HCT116 (cell line): ENCODE measurements around the gene RTN1. TPM values are rescaled to one million over a fixed set of nuclear protein-coding genes. Genes with fewer than 3 reads are reported as not detected.

Experiments used
- ATAC-seq: fragments of 200-7000 bp; cut with Tn5 transposase; 2 replicates; pipeline ENCODE4 v1.9.1; 2020; ENCODE audit warnings: mild to moderate bottlenecking, moderate library complexity
- BruUV-seq: library from RNA; stranded (reverse); fragments of 400-500 nt; replicated peaks from 2 replicates; lab custom pipeline; 2021; lab: Mats Ljungman, UMichigan
- CTCF ChIA-PET: fragments of 300-600 bp; sonication (Branson Sonifier 250); formaldehyde crosslinking; loops from one replicate; lab custom pipeline; 2021; ENCODE audit warnings: antibody characterized with exemption; lab: Charles Lee
- POLR2A ChIA-PET: fragments of 300-600, 350-600 bp; sonication (Branson Sonifier 250); formaldehyde crosslinking; loops from one replicate; lab custom pipeline; 2021; ENCODE audit warnings: antibody characterized with exemption; lab: Charles Lee
- RAD21 ChIA-PET, 2 experiments: fragments of 300-600 bp; sonication (Branson Sonifier 250); formaldehyde crosslinking; loops; one replicate each; lab custom pipeline; 2023; ENCODE audit warnings: low total read pairs in 2 of 2; ENCODE audit not compliant: uncharacterized antibody in 2 of 2, unreplicated experiment in 2 of 2, low non-redundant PET in 1 of 2; lab: Charles Lee
- DNase-seq: peaks from one replicate; pipeline ENCODE4 v3.0.0-alpha.2; 2010; ENCODE audit warnings: low read depth, low spot score
- H2AFZ ChIP-seq: fragments of 200-600 bp; shearing (Covaris generic), sonication (generic); 2 replicates; pipeline ENCODE4 v1.6.1; 2017; ENCODE audit warnings: low read depth, mixed run types, mixed read lengths, antibody characterized with exemption, low read length; ENCODE audit not compliant: poor library complexity, severe bottlenecking
- H3K27ac ChIP-seq: 2 replicates; pipeline ENCODE4 v1.5.1; 2012; ENCODE audit warnings: low read depth, low read length
- H3K27me3 ChIP-seq: fragments of 200-600 bp; sonication (generic); 2 replicates; pipeline ENCODE4 v1.6.1; 2016; ENCODE audit warnings: mixed run types, low read length, mixed read lengths; ENCODE audit not compliant: insufficient read depth
- H3K36me3 ChIP-seq, 2 experiments: fragments of 200-500 bp in 1 of 2; fragments of 200-600 bp in 1 of 2; sonication (Bioruptor generic) in 1 of 2; sonication (generic) in 1 of 2; 2 replicates each; pipeline versions ENCODE4 v1.5.1 to v1.6.1; 2014 to 2016; ENCODE audit warnings: low read length in 2 of 2, inconsistent platforms in 1 of 2, mixed read lengths in 1 of 2, mixed run types in 1 of 2; ENCODE audit not compliant: insufficient read depth in 2 of 2, control insufficient read depth in 1 of 2
- H3K4me1 ChIP-seq, 2 experiments: fragments of 200-600 bp in 1 of 2; sonication (generic) in 1 of 2; 2 replicates each; pipeline versions ENCODE4 v1.5.1 to v1.6.1; 2012 to 2017; ENCODE audit warnings: low read length in 2 of 2, inconsistent platforms in 1 of 2, mild to moderate bottlenecking in 1 of 2, mixed read lengths in 1 of 2, mixed run types in 1 of 2, moderate library complexity in 1 of 2; ENCODE audit not compliant: insufficient read depth in 2 of 2, control insufficient read depth in 1 of 2
- H3K4me2 ChIP-seq: fragments of 200-600 bp; sonication (generic); 2 replicates; pipeline ENCODE4 v1.6.1; 2017; ENCODE audit warnings: mixed run types, low read length, mixed read lengths
- H3K4me3 ChIP-seq, 2 experiments: fragments of 200-600 bp in 1 of 2; sonication (generic) in 1 of 2; replicated peaks in 1 of 2; 2 replicates each; pipeline ENCODE4 v1.5.1; 2011 to 2016; ENCODE audit warnings: low read length in 2 of 2, control low read depth in 1 of 2, low read depth in 1 of 2, mild to moderate bottlenecking in 1 of 2, mixed read lengths in 1 of 2, mixed run types in 1 of 2
- H3K79me2 ChIP-seq: fragments of 200-600 bp; sonication (generic); 2 replicates; pipeline ENCODE4 v1.6.1; 2017; ENCODE audit warnings: mild to moderate bottlenecking, mixed run types, low read length, moderate library complexity, mixed read lengths; ENCODE audit not compliant: insufficient read depth
- H3K9ac ChIP-seq: fragments of 200-600 bp; sonication (generic); 2 replicates; pipeline ENCODE4 v1.6.1; 2016; ENCODE audit warnings: low read length, mixed read lengths
- H3K9me2 ChIP-seq: fragments of 200-600 bp; sonication (generic), shearing (Covaris generic); 2 replicates; pipeline ENCODE4 v1.6.1; 2017; ENCODE audit warnings: mixed run types, mild to moderate bottlenecking, moderate library complexity; ENCODE audit not compliant: insufficient read depth
- H3K9me3 ChIP-seq, 2 experiments: fragments of 200-500 bp in 1 of 2; fragments of 200-600 bp in 1 of 2; sonication (Bioruptor generic) in 1 of 2; sonication (generic) in 1 of 2; 2 replicates each; pipeline ENCODE4 v1.6.1; 2014 to 2017; ENCODE audit warnings: low read length in 2 of 2, mixed read lengths in 2 of 2, inconsistent platforms in 1 of 2, low read depth in 1 of 2, mild to moderate bottlenecking in 1 of 2, mixed run types in 1 of 2, moderate library complexity in 1 of 2; ENCODE audit not compliant: control insufficient read depth in 1 of 2, insufficient read depth in 1 of 2
- H4K20me1 ChIP-seq: fragments of 200-600 bp; sonication (generic), shearing (Covaris generic); 2 replicates; pipeline ENCODE4 v1.6.1; 2017; ENCODE audit warnings: mixed run types, mild to moderate bottlenecking, moderate library complexity; ENCODE audit not compliant: insufficient read depth
- CEBPB ChIP-seq: IDR thresholded peaks from 2 replicates; pipeline ENCODE4 v1.6.1; 2012; ENCODE audit warnings: low read depth
- CTCF ChIP-seq, 3 experiments: fragments of 200-600 bp in 1 of 3; sonication (generic) in 1 of 3; IDR thresholded peaks in 2 of 3; conservative IDR thresholded peaks in 1 of 3; 2 replicates each; pipeline ENCODE4 v1.5.1; 2012 to 2017; ENCODE audit warnings: low read depth in 2 of 3, low read length in 2 of 3, antibody characterized with exemption in 1 of 3, borderline replicate concordance in 1 of 3, control low read depth in 1 of 3, mild to moderate bottlenecking in 1 of 3, mixed read lengths in 1 of 3, mixed run types in 1 of 3, moderate library complexity in 1 of 3; ENCODE audit not compliant: insufficient read depth in 1 of 3
- EZH2phosphoT487 ChIP-seq: fragments of 200-600 bp; IDR thresholded peaks from 2 replicates; pipeline ENCODE4 v1.6.1; 2018; ENCODE audit warnings: antibody characterized with exemption, borderline replicate concordance
- FOSL1 ChIP-seq: IDR thresholded peaks from 2 replicates; pipeline ENCODE4 v1.6.1; 2012; ENCODE audit warnings: low read depth
- POLR2AphosphoS5 ChIP-seq: IDR thresholded peaks from 2 replicates; pipeline ENCODE4 v1.6.1; 2011; ENCODE audit warnings: mild to moderate bottlenecking, low read depth, low read length, moderate library complexity
- SIN3A ChIP-seq: IDR thresholded peaks from 2 replicates; pipeline ENCODE4 v1.6.1; 2012; ENCODE audit warnings: low read depth
- YY1 ChIP-seq: IDR thresholded peaks from 2 replicates; pipeline ENCODE4 v1.6.1; 2011; ENCODE audit warnings: low read length, low read depth, moderate library complexity, mild to moderate bottlenecking; ENCODE audit not compliant: insufficient replicate concordance; ENCODE audit errors: extremely low read depth
- ZNF274 ChIP-seq: fragments of 200-500 bp; sonication (Bioruptor generic); IDR thresholded peaks from 2 replicates; pipeline ENCODE4 v1.6.1; 2014; ENCODE audit warnings: mild to moderate bottlenecking, low read depth, low read length, inconsistent platforms
- intact Hi-C: fragments of 100-400 bp; cut with micrococcal nuclease; formaldehyde crosslinking; loops from 2 replicates; pipeline ENCODE4 v1.10.0; 2022
- total RNA-seq: library from RNA; stranded (reverse); gene quantifications from one replicate; pipeline ENCODE4 v1.2.1, GENCODE V29; 2021; ENCODE audit not compliant: unreplicated experiment

Gene RTN1
- total RNA-seq, 1 experiment from 2014 or later, result 0.57 TPM

GRCh38 chr14:59869381-59870255, 958 bp downstream of the RTN1 start:
- H3K27ac ChIP-seq, result no peak overlapping the region
- no peaks in the 10 kb centered on the region for H3K4me1 ChIP-seq
- H4K20me1 ChIP-seq, result no peaks in the 10 kb centered on the region
- H2AFZ ChIP-seq, result no peak overlapping the region
- H3K27me3 ChIP-seq, result peaks cover 7% of the 10 kb centered on the region; the same call in 1 of the 2 replicates
- intact Hi-C loops, result no loop called here
- no peaks in the 10 kb centered on the region for H3K79me2 ChIP-seq
- no peak overlapping the region for H3K4me2 ChIP-seq
- CTCF ChIA-PET, result no interaction called here
- ATAC-seq, result no peak
- H3K9me3 ChIP-seq, result no peaks in the 10 kb centered on the region
- no peaks in the 10 kb centered on the region for H3K9me2 ChIP-seq
- RAD21 ChIA-PET, result no interaction called here
- no peak overlapping the region for H3K9ac ChIP-seq
- TF ChIP-seq CEBPB (no peak), YY1 (no peak), FOSL1 (no peak), EZH2phosphoT487 (no peak), CTCF (IDR thresholded peaks at IDR 0.05 in 2 of 3, conservative IDR thresholded peaks at IDR 0.05 in 1 of 3; ENCODE audit: borderline replicate concordance in 1 of 3, insufficient read depth in 1 of 3, low read depth in 2 of 3, low read length in 2 of 3) (no peak), POLR2AphosphoS5 (no peak), SIN3A (no peak), ZNF274 (no peak)
- TF ChIP-seq, all 23 proteins: peak for 0
- POLR2A ChIA-PET, result no interaction called here
- Histone ChIP-seq H3K4me3 (no peak overlapping the region), H3K36me3 (no peaks in the 10 kb centered on the region)
- no peak for DNase-seq
- no TSS peak for BruUV-seq
